GM12878 (cell line): ENCODE measurements around the gene TRPM3.

Experiments
- EP300 ChIP-seq, 2 experiments: fragments of 150-350 bp in 1 of 2; IDR thresholded peaks; 2 replicates each; pipeline ENCODE4 v1.6.1; 2011 to 2012; ENCODE audit warnings: low read depth in 2 of 2, low read length in 2 of 2, borderline replicate concordance in 1 of 2, improper control_type of control experiment in 1 of 2, inconsistent platforms in 1 of 2; ENCODE audit not compliant: control insufficient read depth in 1 of 2
- ETV6 ChIP-seq, 2 experiments: fragments of 450-650 bp in 1 of 2; IDR thresholded peaks in 1 of 2; conservative IDR thresholded peaks in 1 of 2; 2 replicates each; pipeline ENCODE4 v1.6.1; 2014; ENCODE audit warnings: antibody characterized with exemption in 1 of 2, borderline replicate concordance in 1 of 2, low read depth in 1 of 2, mild to moderate bottlenecking in 1 of 2, moderate library complexity in 1 of 2
- EZH2 ChIP-seq: IDR thresholded peaks from 2 replicates; pipeline ENCODE4 v1.6.1; 2012; ENCODE audit warnings: low read depth, mild to moderate bottlenecking, control low read depth, inconsistent platforms, low read length, borderline replicate concordance; ENCODE audit not compliant: control insufficient read depth
- POLR2A ChIP-seq: IDR thresholded peaks from 2 replicates; pipeline ENCODE4 v1.6.1; 2011; ENCODE audit warnings: low read depth, mild to moderate bottlenecking, low read length
- POLR2AphosphoS5 ChIP-seq: IDR thresholded peaks from 2 replicates; pipeline ENCODE4 v1.6.1; 2011; ENCODE audit warnings: mild to moderate bottlenecking, low read length, inconsistent platforms
- RCOR1 ChIP-seq: conservative IDR thresholded peaks from 2 replicates; pipeline ENCODE4 v1.6.1; 2012; ENCODE audit warnings: low read depth, low read length, improper control_type of control experiment
- STAT1 ChIP-seq: fragments of 450-650 bp; conservative IDR thresholded peaks from 2 replicates; pipeline ENCODE4 v1.6.1; 2014; ENCODE audit warnings: antibody characterized with exemption, mild to moderate bottlenecking
- TCF7 ChIP-seq: IDR thresholded peaks from 2 replicates; pipeline ENCODE4 v1.6.1; 2014; ENCODE audit warnings: antibody characterized with exemption, borderline replicate concordance
- ZNF274 ChIP-seq: IDR thresholded peaks from one replicate; pipeline ENCODE4 v1.8.0; 2011; ENCODE audit not compliant: insufficient read length, insufficient read depth
- TF ChIP-seq, protein P1 (sequence below), 3 experiments: IDR thresholded peaks in 2 of 3; conservative IDR thresholded peaks in 1 of 3; 2 replicates each; pipeline ENCODE4 v1.5.1; 2011; ENCODE audit warnings: low read depth in 3 of 3, low read length in 3 of 3, mild to moderate bottlenecking in 3 of 3, control low read depth in 2 of 3, moderate library complexity in 2 of 3, inconsistent platforms in 1 of 3, mixed read lengths in 1 of 3; ENCODE audit not compliant: control insufficient read depth in 2 of 3, insufficient read depth in 1 of 3; ENCODE audit errors: extremely low read depth in 1 of 3
- TF ChIP-seq, protein P2 (sequence below): IDR thresholded peaks from 2 replicates; pipeline ENCODE4 v1.6.1; 2011; ENCODE audit warnings: borderline replicate concordance, low read depth, mild to moderate bottlenecking, moderate library complexity, mixed read lengths, low read length; ENCODE audit not compliant: insufficient read depth; ENCODE audit errors: extremely low read length
- TF ChIP-seq, protein P3 (sequence below): IDR thresholded peaks from 2 replicates; pipeline ENCODE4 v1.6.1; 2011; ENCODE audit warnings: borderline replicate concordance, low read depth, mild to moderate bottlenecking, moderate library complexity, low read length; ENCODE audit not compliant: insufficient read depth, poor library complexity, severe bottlenecking

DNA sequence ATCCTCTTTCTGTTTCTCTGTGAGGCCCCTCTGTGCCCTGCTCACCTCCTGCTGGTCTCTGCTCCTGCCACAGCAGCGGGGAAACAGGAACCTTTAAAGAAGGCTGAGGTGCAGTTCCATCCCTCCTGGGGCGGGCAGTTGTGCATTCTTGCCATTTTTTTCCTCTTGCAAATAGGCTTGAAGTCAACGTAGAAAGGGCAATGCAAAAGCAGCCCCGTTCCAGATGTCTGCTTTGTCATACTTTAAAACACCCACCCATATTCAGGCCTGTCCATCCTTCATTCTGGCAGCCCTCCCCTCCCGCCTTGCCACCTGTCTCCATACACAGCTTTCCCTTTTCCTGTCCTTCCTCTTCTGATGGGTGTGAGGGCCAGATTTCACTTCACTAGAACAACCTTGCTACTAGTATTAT is 641.5 kb downstream of the TRPM3 start:
- TF ChIP-seq TCF7 (no peak), RCOR1 (no peak), ETV6 (conservative IDR thresholded peaks at IDR 0.05 in 1 of 2, IDR thresholded peaks at IDR 0.05 in 1 of 2; ENCODE audit: borderline replicate concordance in 1 of 2, low read depth in 1 of 2) (no peak), EP300 (IDR thresholded peaks at IDR 0.05; ENCODE audit: borderline replicate concordance in 1 of 2, control insufficient read depth in 1 of 2, low read depth in 2 of 2, low read length in 2 of 2) (no peak), STAT1 (no peak), ZNF274 (no peak), EZH2 (no peak), POLR2A (no peak), POLR2AphosphoS5 (no peak)
- TF ChIP-seq, protein P1, sequence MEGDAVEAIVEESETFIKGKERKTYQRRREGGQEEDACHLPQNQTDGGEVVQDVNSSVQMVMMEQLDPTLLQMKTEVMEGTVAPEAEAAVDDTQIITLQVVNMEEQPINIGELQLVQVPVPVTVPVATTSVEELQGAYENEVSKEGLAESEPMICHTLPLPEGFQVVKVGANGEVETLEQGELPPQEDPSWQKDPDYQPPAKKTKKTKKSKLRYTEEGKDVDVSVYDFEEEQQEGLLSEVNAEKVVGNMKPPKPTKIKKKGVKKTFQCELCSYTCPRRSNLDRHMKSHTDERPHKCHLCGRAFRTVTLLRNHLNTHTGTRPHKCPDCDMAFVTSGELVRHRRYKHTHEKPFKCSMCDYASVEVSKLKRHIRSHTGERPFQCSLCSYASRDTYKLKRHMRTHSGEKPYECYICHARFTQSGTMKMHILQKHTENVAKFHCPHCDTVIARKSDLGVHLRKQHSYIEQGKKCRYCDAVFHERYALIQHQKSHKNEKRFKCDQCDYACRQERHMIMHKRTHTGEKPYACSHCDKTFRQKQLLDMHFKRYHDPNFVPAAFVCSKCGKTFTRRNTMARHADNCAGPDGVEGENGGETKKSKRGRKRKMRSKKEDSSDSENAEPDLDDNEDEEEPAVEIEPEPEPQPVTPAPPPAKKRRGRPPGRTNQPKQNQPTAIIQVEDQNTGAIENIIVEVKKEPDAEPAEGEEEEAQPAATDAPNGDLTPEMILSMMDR (IDR thresholded peaks at IDR 0.05 in 2 of 3, conservative IDR thresholded peaks at IDR 0.05 in 1 of 3; ENCODE audit: control insufficient read depth in 2 of 3, extremely low read depth in 1 of 3, insufficient read depth in 1 of 3, low read depth in 3 of 3, low read length in 3 of 3): no peak
- TF ChIP-seq, protein P2, sequence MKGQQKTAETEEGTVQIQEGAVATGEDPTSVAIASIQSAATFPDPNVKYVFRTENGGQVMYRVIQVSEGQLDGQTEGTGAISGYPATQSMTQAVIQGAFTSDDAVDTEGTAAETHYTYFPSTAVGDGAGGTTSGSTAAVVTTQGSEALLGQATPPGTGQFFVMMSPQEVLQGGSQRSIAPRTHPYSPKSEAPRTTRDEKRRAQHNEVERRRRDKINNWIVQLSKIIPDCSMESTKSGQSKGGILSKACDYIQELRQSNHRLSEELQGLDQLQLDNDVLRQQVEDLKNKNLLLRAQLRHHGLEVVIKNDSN: no peak
- TF ChIP-seq, protein P3, sequence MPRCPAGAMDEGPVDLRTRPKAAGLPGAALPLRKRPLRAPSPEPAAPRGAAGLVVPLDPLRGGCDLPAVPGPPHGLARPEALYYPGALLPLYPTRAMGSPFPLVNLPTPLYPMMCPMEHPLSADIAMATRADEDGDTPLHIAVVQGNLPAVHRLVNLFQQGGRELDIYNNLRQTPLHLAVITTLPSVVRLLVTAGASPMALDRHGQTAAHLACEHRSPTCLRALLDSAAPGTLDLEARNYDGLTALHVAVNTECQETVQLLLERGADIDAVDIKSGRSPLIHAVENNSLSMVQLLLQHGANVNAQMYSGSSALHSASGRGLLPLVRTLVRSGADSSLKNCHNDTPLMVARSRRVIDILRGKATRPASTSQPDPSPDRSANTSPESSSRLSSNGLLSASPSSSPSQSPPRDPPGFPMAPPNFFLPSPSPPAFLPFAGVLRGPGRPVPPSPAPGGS: no peak
